Mucosa of descending colon (tissue), 3 donors: Measurements from ENCODE around the gene LCAT. TPM values are rescaled to one million over a fixed set of nuclear protein-coding genes. Genes with fewer than 3 reads are reported as not detected.

Experiments used
- ATAC-seq: fragments of 200-7000 bp; cut with Tn5 transposase; one replicate; pipeline ENCODE4 v1.9.1; 2020; ENCODE audit warnings: mild to moderate bottlenecking, moderate library complexity
- DNase-seq, 3 donors: peaks; one replicate each; pipeline ENCODE4 v3.0.0-alpha.2; 2020
- H3K36me3 ChIP-seq: fragments of 200-600 bp; one replicate; pipeline ENCODE4 v1.8.0; 2021; ENCODE audit warnings: low read depth, mild to moderate bottlenecking
- H3K4me1 ChIP-seq: fragments of 200-600 bp; one replicate; pipeline ENCODE4 v1.8.0; 2021; ENCODE audit warnings: low read depth, mild to moderate bottlenecking
- H3K4me3 ChIP-seq: fragments of 200-600 bp; one replicate; pipeline ENCODE4 v1.8.0; 2021; ENCODE audit warnings: mild to moderate bottlenecking
- H3K9me3 ChIP-seq: fragments of 200-600 bp; one replicate; pipeline ENCODE4 v1.8.0; 2021; ENCODE audit warnings: mild to moderate bottlenecking
- CTCF ChIP-seq: fragments of 200-600 bp; IDR thresholded peaks from one replicate; pipeline ENCODE4 v1.8.0; 2022; ENCODE audit warnings: antibody characterized with exemption, mild to moderate bottlenecking
- intact Hi-C, 2 donors: fragments of 100-400 bp; cut with DNase I in 1 of 2; cut with micrococcal nuclease in 1 of 2; formaldehyde crosslinking; loops; one replicate each; pipeline versions ENCODE4 v1.11.0 to v1.11.1; 2022; cut with DNase I, micrococcal nuclease
- long read RNA-seq, 2 donors: library from polyadenylated mRNA; unstranded; transcript quantifications; one replicate each; pipeline ENCODE4 v2.0.0, GENCODE V29; 2019 to 2021
- total RNA-seq, 3 donors: library from RNA; stranded (reverse); fragmentation: NEBNext Ultra II Directional in 2 of 3; extraction: Animal tissue kit (Norgen Biotek cat#: 25700) in 2 of 3; gene quantifications; one replicate each; pipeline versions ENCODE4 v1.2.1 to v1.2.4, GENCODE V29; 2021 to 2023
- donor health status: DM: no; HTN: no; CAD: no; lungs with moderate emphysema.
- donor health status: DM: no; HTN: no; CAD: no.
- donor health status: DM: no; HTN: yes; CAD: no.

LCAT gene
- total RNA-seq: 10 to 100 TPM in 1 of 3 donors, 1 to 10 TPM in 2; 2.2 to 20.3 (median 9.4) TPM
- long read RNA-seq, donor 1, transcript LCAT-204 (5 exons, 1,240 nt): major isoform, 11 of 23 reads
- long read RNA-seq, donor 1, partial matches to known transcripts: 3 of 23 reads
- long read RNA-seq, donor 1, other reads (novel, unspliced or antisense): 7 of 23 reads
- long read RNA-seq, donor 2: 0 reads

GRCh38 chr16:67943619-67944504 lies at the start of gene LCAT:
TSS of gene LCAT (minus strand) at chr16:67944120. CDS start at chr16:67944101, 19 bp downstream.
- Histone ChIP-seq H3K4me3 (no peak within 1 kb of the TSS), H3K9me3 (no peaks in the 10 kb centered on the region), H3K36me3 (no peaks in the 10 kb centered on the region), H3K4me1 (peaks cover 8% of the 10 kb centered on the region)
- TF ChIP-seq CTCF: no peak
- peak; percentile 35 for ATAC-seq
- DNase-seq: peak in 2 of 3 donors; percentile 59 to 66
- intact Hi-C loops: no loop called here

GRCh38 chr16:67993207-67994039 lies 49.5 kb upstream of the LCAT start:
- Histone ChIP-seq H3K9me3 (no peaks in the 10 kb centered on the region), H3K4me3 (no peak overlapping the region), H3K4me1 (peaks cover 12% of the 10 kb centered on the region), H3K36me3 (no peaks in the 10 kb centered on the region)
- TF ChIP-seq CTCF: peak; percentile 96
- DNase-seq (peak; percentile 83 to 89 (median 87)), ATAC-seq (peak; percentile 97)
- intact Hi-C loops: no loop called here

- no peaks in the 10 kb centered on the region for H3K36me3 ChIP-seq
- DNase-seq: no peak
- TF ChIP-seq CTCF: no peak
- no peak overlapping the region for H3K4me3 ChIP-seq
- intact Hi-C loops: no loop called here
- no peak for ATAC-seq
- peaks cover 12% of the 10 kb centered on the region for H3K4me1 ChIP-seq
- no peaks in the 10 kb centered on the region for H3K9me3 ChIP-seq
These were observed 48.8 kb upstream of the LCAT start for GRCh38 chr16:67992661-67993206.

GRCh38 chr16:67990018-67990386 lies 46.1 kb upstream of the LCAT start:
- ATAC-seq (no peak), DNase-seq (no peak)
- TF ChIP-seq CTCF: no peak
- Histone ChIP-seq H3K36me3 (no peaks in the 10 kb centered on the region), H3K4me1 (peaks cover 15% of the 10 kb centered on the region), H3K4me3 (no peak overlapping the region), H3K9me3 (no peaks in the 10 kb centered on the region)
- intact Hi-C loops: no loop called here

- no peak overlapping the region for H3K4me3 ChIP-seq
- ATAC-seq: no peak
- H3K4me1 ChIP-seq: peaks cover 15% of the 10 kb centered on the region
- H3K9me3 ChIP-seq: no peaks in the 10 kb centered on the region
- intact Hi-C loops: no loop called here
- DNase-seq: no peak
- H3K36me3 ChIP-seq: no peaks in the 10 kb centered on the region
- no peak for TF ChIP-seq CTCF
These were observed 45.5 kb upstream of the LCAT start for GRCh38 chr16:67989322-67990017.
